ENCODE results near the gene DPRX. TPM values are rescaled to one million over a fixed set of nuclear protein-coding genes. Genes with fewer than 3 reads are reported as not detected.

Gene DPRX
- total RNA-seq, 1 experiment from 2014 or later, result not detected

DNA sequence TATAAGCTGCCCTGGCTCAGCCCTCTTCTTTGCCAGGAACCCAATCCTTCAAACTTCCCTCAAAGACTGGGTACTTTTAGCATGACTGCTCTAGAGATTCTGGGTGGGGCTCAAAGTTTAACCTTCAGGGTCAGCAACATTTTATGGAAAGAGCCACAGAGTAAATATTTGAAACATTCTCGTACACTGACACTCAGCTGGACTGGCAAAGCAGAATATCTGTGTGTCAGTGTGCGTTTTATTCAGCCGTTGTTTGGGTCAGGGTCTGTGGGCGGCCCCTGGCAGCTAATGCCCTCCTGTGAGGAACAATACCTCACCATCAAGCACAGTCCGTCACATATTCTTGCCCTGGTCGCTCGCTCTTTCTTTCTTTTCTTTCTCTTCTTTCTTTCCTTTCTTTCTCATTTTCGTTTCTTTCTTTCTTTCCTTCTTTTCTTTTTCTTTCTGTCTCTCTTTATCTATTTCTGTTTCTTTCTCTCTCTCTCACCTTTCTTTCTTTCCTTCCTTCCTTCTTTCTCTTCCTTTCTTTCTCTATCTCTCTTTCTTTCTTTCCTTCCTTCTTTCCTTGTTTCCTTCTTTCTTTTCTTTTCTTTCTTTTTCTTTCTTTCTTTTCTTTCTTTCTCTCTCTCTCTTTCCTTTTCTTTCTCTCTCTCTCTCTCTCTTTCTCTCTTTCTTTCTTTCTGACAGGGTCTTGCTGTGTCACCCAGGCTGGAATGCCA is 10.7 kb downstream of the DPRX start:
- CTCF ChIA-PET, result no interaction called here
- H3K9me2 ChIP-seq (replicated peaks; ENCODE audit: low read length), result no peaks in the 10 kb centered on the region
- no peaks in the 10 kb centered on the region for H3K79me2 ChIP-seq (ENCODE audit: low read length)
- no peaks in the 10 kb centered on the region for H4K20me1 ChIP-seq (ENCODE audit: low read length)
- H3K9me3 ChIP-seq (ENCODE audit: low read length), result 0 out of 2 replicates have a peak, but pooled peaks cover 3% of the 10 kb centered on the region
- no TSS peak for BruUV-seq (replicated peaks)
- no peak overlapping the region for H3K27ac ChIP-seq (ENCODE audit: low read length)
- H3K9ac ChIP-seq (ENCODE audit: low read length), result no peak overlapping the region
- intact Hi-C loops (cut with micrococcal nuclease), result no loop called here
- no peaks in the 10 kb centered on the region for H3K36me3 ChIP-seq (ENCODE audit: low read depth, low read length)
- peak overlapping the region; percentile 56 for H3K4me2 ChIP-seq (ENCODE audit: low read length)
- H3K4me3 ChIP-seq (ENCODE audit: low read length), result peak overlapping the region; percentile 29; the same call in 1 of the 2 replicates
- peaks cover 5% of the 10 kb centered on the region; the same call in 1 of the 2 replicates for H3K4me1 ChIP-seq (ENCODE audit: insufficient read depth, low read length)
- POLR2A ChIA-PET (ENCODE audit: unreplicated experiment), result no interaction called here
- peak overlapping the region; percentile 24 for H2AFZ ChIP-seq (ENCODE audit: low read length)
- H3F3A ChIP-seq (ENCODE audit: low read length, unreplicated experiment), result no peaks in the 10 kb centered on the region
- TF ChIP-seq, protein P1, sequence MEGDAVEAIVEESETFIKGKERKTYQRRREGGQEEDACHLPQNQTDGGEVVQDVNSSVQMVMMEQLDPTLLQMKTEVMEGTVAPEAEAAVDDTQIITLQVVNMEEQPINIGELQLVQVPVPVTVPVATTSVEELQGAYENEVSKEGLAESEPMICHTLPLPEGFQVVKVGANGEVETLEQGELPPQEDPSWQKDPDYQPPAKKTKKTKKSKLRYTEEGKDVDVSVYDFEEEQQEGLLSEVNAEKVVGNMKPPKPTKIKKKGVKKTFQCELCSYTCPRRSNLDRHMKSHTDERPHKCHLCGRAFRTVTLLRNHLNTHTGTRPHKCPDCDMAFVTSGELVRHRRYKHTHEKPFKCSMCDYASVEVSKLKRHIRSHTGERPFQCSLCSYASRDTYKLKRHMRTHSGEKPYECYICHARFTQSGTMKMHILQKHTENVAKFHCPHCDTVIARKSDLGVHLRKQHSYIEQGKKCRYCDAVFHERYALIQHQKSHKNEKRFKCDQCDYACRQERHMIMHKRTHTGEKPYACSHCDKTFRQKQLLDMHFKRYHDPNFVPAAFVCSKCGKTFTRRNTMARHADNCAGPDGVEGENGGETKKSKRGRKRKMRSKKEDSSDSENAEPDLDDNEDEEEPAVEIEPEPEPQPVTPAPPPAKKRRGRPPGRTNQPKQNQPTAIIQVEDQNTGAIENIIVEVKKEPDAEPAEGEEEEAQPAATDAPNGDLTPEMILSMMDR (conservative IDR thresholded peaks at IDR 0.05; ENCODE audit: low read depth, low read length), result no peak
- TF ChIP-seq EZH2phosphoT487 (IDR thresholded peaks at IDR 0.05; ENCODE audit: borderline replicate concordance, low read length) (no peak), EZH2 (IDR thresholded peaks at IDR 0.05; ENCODE audit: low read length, unreplicated experiment) (no peak)
- peak; percentile 51 for DNase-seq
- no peaks in the 10 kb centered on the region for H3K27me3 ChIP-seq (ENCODE audit: low read length)
- ATAC-seq, result peak; percentile 50

DNA sequence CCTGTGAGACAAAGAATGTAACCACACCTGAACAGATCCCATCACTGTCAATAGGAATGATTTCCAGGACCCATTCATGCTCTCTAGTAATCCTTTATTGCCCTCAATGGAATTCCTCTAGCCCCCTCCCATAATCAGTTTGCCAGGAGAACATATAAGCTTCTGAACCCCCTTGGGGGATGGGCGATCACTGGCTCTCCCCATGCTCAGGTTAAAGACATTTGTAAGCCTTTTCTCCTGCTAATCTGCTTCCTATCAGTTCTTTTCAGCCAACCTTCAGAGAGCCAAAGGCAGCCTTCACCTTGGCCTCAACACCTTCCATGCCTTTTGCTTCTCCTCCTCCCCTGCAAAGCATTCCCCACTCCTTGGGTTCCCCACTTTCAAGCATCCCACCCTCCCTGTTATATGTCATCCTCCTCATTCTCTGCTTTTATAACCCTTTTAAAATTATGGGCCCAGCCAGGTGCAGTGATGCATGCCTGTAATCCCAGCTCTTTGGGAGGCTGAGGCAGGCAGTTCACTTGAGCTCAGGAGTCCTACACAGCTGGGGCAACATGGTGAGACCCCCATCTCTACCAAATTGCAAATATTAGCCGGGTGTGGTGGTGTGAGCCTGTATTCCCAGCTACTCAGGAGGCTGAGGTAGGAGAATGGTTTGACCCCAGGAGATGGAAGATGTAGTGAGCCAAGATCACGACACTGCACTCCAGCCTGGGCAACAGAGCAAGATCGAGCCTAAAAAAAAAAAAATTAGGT is 12.4 kb downstream of the DPRX start:
- Histone ChIP-seq H3K4me1 (ENCODE audit: insufficient read depth, low read length) (peaks cover 5% of the 10 kb centered on the region; the same call in 1 of the 2 replicates), H3K4me3 (ENCODE audit: low read length) (no peak overlapping the region), H3K36me3 (ENCODE audit: low read depth, low read length) (no peaks in the 10 kb centered on the region), H3K27me3 (ENCODE audit: low read length) (no peaks in the 10 kb centered on the region), H2AFZ (ENCODE audit: low read length) (no peak overlapping the region), H3K9me2 (replicated peaks; ENCODE audit: low read length) (no peaks in the 10 kb centered on the region), H3K4me2 (ENCODE audit: low read length) (no peak overlapping the region), H3F3A (ENCODE audit: low read length, unreplicated experiment) (no peaks in the 10 kb centered on the region), H3K9ac (ENCODE audit: low read length) (no peak overlapping the region), H3K27ac (ENCODE audit: low read length) (no peak overlapping the region), H4K20me1 (ENCODE audit: low read length) (no peaks in the 10 kb centered on the region), H3K9me3 (ENCODE audit: low read length) (0 out of 2 replicates have a peak, but pooled peaks cover under 1% of the 10 kb centered on the region), H3K79me2 (ENCODE audit: low read length) (no peaks in the 10 kb centered on the region)
- no peak for ATAC-seq
- BruUV-seq (replicated peaks), result no TSS peak
- POLR2A ChIA-PET (ENCODE audit: unreplicated experiment), result no interaction called here
- TF ChIP-seq EZH2 (IDR thresholded peaks at IDR 0.05; ENCODE audit: low read length, unreplicated experiment) (no peak), EZH2phosphoT487 (IDR thresholded peaks at IDR 0.05; ENCODE audit: borderline replicate concordance, low read length) (no peak)
- TF ChIP-seq, protein P1 (conservative IDR thresholded peaks at IDR 0.05; ENCODE audit: low read depth, low read length), result no peak
- intact Hi-C loops (cut with micrococcal nuclease), result no loop called here
- no peak for DNase-seq
- CTCF ChIA-PET, result no interaction called here

Data from PC-3 (cell line).